K562 (cell line): Measurements from ENCODE around the gene FST. TPM values are rescaled to one million over a fixed set of nuclear protein-coding genes. Genes with fewer than 3 reads are reported as not detected.
A peak's percentile ranks its signal among the peaks of the same experiment; 100 is the strongest.

Source experiments
- BCL6 ChIP-seq: fragments of 250-450 bp; sonication (Bioruptor Pico); IDR thresholded peaks from 2 replicates; pipeline ENCODE4 v1.4.0; 2020
- BMI1 ChIP-seq: fragments of 150-350 bp; IDR thresholded peaks from 2 replicates; pipeline ENCODE4 v1.6.1; 2014; ENCODE audit warnings: low read length
- BRCA1 ChIP-seq, 2 experiments: fragments of 450-650 bp in 1 of 2; sonication (generic) in 1 of 2; formaldehyde crosslinking in 1 of 2; IDR thresholded peaks; 2 replicates each; pipeline versions ENCODE4 v1.5.0 to v1.6.1; 2017 to 2020; ENCODE audit warnings: mild to moderate bottlenecking in 1 of 2, missing genetic modification reagents in 1 of 2
- GABPA ChIP-seq: fragments of 200-800 bp; sonication (Bioruptor generic); conservative IDR thresholded peaks from 2 replicates; pipeline ENCODE4 v1.6.1; 2016; ENCODE audit warnings: low read depth, missing genetic modification characterization, missing compliant biosample characterization
- HNRNPLL ChIP-seq: fragments of 200-400 bp; formaldehyde crosslinking; IDR thresholded peaks from 2 replicates; pipeline ENCODE4 v1.6.1; 2017; ENCODE audit warnings: low read length, low read depth, mild to moderate bottlenecking; ENCODE audit not compliant: poor library complexity, severe bottlenecking
- NCOA6 ChIP-seq: fragments of 450-650 bp; IDR thresholded peaks from 2 replicates; pipeline ENCODE4 v1.6.1; 2017; ENCODE audit warnings: mild to moderate bottlenecking
- NRF1 ChIP-seq, 2 experiments: fragments of 450-650 bp; IDR thresholded peaks in 1 of 2; conservative IDR thresholded peaks in 1 of 2; 2 replicates each; pipeline ENCODE4 v1.6.1; 2014; ENCODE audit warnings: mild to moderate bottlenecking in 2 of 2
- POLR2G ChIP-seq: fragments of 200-400 bp; formaldehyde crosslinking; IDR thresholded peaks from 2 replicates; pipeline ENCODE4 v1.6.1; 2017; ENCODE audit warnings: low read depth, mild to moderate bottlenecking, antibody characterized with exemption, low read length, moderate library complexity
- RNF2 ChIP-seq: sonication (generic); IDR thresholded peaks from 2 replicates; pipeline ENCODE4 v1.6.1; 2016
- TGIF2 ChIP-seq: sonication (generic); formaldehyde crosslinking; IDR thresholded peaks from 2 replicates; pipeline ENCODE4 v1.8.1; 2022; ENCODE audit warnings: mild to moderate bottlenecking, missing genetic modification reagents, moderate library complexity
- ZNF165 ChIP-seq: fragments of 250-450 bp; sonication (Bioruptor Pico); IDR thresholded peaks from 2 replicates; pipeline ENCODE4 v1.4.0; 2020; ENCODE audit warnings: borderline replicate concordance
- ZNF282 ChIP-seq: sonication (generic); formaldehyde crosslinking; IDR thresholded peaks from 2 replicates; pipeline ENCODE4 v1.8.1; 2023; ENCODE audit warnings: missing genetic modification reagents
- ZSCAN29 ChIP-seq: fragments of 450-650 bp; IDR thresholded peaks from 2 replicates; pipeline ENCODE4 v1.6.1; 2017
- polyA plus RNA-seq, 8 experiments: library from polyadenylated mRNA; depleted of rRNA in 4 of 8; stranded (reverse) in 5 of 8; unstranded in 3 of 8; fragments of >200 nt; fragmentation: Nextera tagmentation in 2 of 8; fragmentation: Illumina TruSeq in 1 of 8; extraction: Ambion mirVana in 2 of 8; extraction: Trizol in 1 of 8; gene quantifications; 2 replicates each; pipeline versions ENCODE4 v1.2.1 to v1.2.3, GENCODE V29; 2011 to 2014; ENCODE audit warnings: inconsistent platforms in 1 of 8, missing spikeins in 1 of 8
- total RNA-seq, 7 experiments: library from RNA; depleted of rRNA in 6 of 7; stranded (reverse); fragments of >200 nt in 6 of 7; fragmentation: Illumina TruSeq in 2 of 7; extraction: Trizol in 2 of 7; gene quantifications; 2 replicates each; pipeline versions ENCODE4 v1.2.1 to v1.2.3, GENCODE V29; 2011 to 2021; ENCODE audit warnings: low replicate concordance in 1 of 7
- TF ChIP-seq, protein P1 (sequence below): sonication (generic); formaldehyde crosslinking; IDR thresholded peaks from 2 replicates; pipeline ENCODE4 v1.8.1; 2023; ENCODE audit warnings: missing genetic modification reagents, mild to moderate bottlenecking, borderline replicate concordance
- TF ChIP-seq, protein P2 (sequence below): fragments of 450-650 bp; IDR thresholded peaks from 2 replicates; pipeline ENCODE4 v1.6.1; 2018; ENCODE audit warnings: mild to moderate bottlenecking, low read depth; ENCODE audit not compliant: partially characterized antibody
- TF ChIP-seq, protein P3 (sequence below): sonication (generic); formaldehyde crosslinking; IDR thresholded peaks from 2 replicates; pipeline ENCODE4 v1.8.0; 2022; ENCODE audit warnings: mild to moderate bottlenecking, missing genetic modification reagents

The FST gene
- total and polyA plus RNA-seq, 9 of the 15 experiments (the other 6 are each of a cell fraction or from before 2014, with no cell fraction given), result 0.03 to 0.27 TPM; not detected in 7

DNA sequence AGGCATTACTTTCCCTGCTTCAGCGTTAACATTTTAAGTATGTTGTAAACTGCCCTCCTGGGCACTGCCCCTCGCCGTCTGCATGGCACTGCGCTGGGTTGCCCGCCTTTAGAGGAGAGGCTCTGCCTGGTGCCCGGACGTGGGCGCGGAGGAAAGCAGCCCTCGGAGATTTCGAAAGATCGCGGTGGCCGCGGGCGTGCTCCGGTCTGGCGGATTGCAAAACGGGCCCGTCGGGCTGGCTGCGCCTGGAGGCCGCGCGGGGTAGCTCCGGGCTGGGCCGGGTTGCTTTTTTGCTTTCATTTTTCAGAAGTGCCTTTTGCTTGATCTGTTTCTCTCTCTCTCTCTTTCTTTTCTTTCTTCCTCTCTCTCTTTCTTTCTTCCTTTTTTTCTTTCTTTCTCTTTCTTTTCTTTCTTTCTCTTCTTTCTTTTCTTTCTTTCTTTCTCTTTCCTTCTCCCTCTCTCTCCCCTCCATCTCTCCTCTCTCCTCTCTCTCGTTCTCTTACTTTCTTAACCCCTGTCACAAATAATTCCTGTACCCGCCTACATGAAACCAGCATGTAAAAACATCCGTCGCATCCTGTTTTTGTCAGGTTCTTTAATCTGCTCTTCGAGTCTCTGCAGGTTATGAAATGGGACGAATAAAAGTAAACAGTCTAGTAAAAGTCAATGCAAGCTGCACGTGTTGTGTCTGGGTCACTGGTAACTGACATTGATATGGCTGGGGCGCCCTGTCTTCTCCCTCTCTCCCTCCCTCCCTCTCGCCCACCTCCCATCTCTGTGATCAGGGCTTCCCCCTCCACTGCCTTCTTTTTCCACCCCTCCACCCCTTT is 1.7 kb downstream of the FST start (continued):
- TF ChIP-seq, protein P1, sequence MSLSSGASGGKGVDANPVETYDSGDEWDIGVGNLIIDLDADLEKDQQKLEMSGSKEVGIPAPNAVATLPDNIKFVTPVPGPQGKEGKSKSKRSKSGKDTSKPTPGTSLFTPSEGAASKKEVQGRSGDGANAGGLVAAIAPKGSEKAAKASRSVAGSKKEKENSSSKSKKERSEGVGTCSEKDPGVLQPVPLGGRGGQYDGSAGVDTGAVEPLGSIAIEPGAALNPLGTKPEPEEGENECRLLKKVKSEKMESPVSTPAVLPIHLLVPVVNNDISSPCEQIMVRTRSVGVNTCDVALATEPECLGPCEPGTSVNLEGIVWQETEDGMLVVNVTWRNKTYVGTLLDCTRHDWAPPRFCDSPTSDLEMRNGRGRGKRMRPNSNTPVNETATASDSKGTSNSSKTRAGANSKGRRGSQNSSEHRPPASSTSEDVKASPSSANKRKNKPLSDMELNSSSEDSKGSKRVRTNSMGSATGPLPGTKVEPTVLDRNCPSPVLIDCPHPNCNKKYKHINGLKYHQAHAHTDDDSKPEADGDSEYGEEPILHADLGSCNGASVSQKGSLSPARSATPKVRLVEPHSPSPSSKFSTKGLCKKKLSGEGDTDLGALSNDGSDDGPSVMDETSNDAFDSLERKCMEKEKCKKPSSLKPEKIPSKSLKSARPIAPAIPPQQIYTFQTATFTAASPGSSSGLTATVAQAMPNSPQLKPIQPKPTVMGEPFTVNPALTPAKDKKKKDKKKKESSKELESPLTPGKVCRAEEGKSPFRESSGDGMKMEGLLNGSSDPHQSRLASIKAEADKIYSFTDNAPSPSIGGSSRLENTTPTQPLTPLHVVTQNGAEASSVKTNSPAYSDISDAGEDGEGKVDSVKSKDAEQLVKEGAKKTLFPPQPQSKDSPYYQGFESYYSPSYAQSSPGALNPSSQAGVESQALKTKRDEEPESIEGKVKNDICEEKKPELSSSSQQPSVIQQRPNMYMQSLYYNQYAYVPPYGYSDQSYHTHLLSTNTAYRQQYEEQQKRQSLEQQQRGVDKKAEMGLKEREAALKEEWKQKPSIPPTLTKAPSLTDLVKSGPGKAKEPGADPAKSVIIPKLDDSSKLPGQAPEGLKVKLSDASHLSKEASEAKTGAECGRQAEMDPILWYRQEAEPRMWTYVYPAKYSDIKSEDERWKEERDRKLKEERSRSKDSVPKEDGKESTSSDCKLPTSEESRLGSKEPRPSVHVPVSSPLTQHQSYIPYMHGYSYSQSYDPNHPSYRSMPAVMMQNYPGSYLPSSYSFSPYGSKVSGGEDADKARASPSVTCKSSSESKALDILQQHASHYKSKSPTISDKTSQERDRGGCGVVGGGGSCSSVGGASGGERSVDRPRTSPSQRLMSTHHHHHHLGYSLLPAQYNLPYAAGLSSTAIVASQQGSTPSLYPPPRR (CRISPR knock-in tag), result no peak
- TF ChIP-seq NCOA6 (peak; percentile 59; the same call in 1 of the 2 replicates), GABPA (no peak), BMI1 (no peak; the same call in 1 of the 2 replicates), BRCA1 (IDR thresholded peaks at IDR 0.05) (no peak), BRCA1 (CRISPR knock-in tag; IDR thresholded peaks at IDR 0.05) (no peak), ZSCAN29 (no peak), POLR2G (no peak), BCL6 (no peak), TGIF2 (no peak), RNF2 (no peak; the same call in 1 of the 2 replicates), HNRNPLL (no peak), NRF1 (conservative IDR thresholded peaks at IDR 0.05 in 1 of 2, IDR thresholded peaks at IDR 0.05 in 1 of 2) (peak; percentile 49 to 67; a peak in 3 of 4 replicates), ZNF282 (CRISPR knock-in tag) (no peak), ZNF165 (CRISPR knock-in tag) (no peak)
- TF ChIP-seq, protein P2, sequence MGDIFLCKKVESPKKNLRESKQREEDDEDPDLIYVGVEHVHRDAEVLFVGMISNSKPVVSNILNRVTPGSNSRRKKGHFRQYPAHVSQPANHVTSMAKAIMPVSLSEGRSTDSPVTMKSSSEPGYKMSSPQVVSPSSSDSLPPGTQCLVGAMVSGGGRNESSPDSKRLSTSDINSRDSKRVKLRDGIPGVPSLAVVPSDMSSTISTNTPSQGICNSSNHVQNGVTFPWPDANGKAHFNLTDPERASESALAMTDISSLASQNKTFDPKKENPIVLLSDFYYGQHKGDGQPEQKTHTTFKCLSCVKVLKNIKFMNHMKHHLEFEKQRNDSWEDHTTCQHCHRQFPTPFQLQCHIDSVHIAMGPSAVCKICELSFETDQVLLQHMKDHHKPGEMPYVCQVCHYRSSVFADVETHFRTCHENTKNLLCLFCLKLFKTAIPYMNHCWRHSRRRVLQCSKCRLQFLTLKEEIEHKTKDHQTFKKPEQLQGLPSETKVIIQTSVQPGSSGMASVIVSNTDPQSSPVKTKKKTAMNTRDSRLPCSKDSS, result peak; percentile 15
- TF ChIP-seq, protein P3, sequence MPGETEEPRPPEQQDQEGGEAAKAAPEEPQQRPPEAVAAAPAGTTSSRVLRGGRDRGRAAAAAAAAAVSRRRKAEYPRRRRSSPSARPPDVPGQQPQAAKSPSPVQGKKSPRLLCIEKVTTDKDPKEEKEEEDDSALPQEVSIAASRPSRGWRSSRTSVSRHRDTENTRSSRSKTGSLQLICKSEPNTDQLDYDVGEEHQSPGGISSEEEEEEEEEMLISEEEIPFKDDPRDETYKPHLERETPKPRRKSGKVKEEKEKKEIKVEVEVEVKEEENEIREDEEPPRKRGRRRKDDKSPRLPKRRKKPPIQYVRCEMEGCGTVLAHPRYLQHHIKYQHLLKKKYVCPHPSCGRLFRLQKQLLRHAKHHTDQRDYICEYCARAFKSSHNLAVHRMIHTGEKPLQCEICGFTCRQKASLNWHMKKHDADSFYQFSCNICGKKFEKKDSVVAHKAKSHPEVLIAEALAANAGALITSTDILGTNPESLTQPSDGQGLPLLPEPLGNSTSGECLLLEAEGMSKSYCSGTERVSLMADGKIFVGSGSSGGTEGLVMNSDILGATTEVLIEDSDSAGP (CRISPR knock-in tag), result no peak
